Neural crest cell (in vitro differentiated cells): ENCODE data around the gene PITX2. TPM values are rescaled to one million over a fixed set of nuclear protein-coding genes. Genes with fewer than 3 reads are reported as not detected.

Experiments
- DNase-seq: peaks from one replicate; pipeline ENCODE4 v3.0.0; 2021; ENCODE audit warnings: low read depth, mixed read lengths, low spot score
- H3K27ac Mint-ChIP-seq: one replicate; pipeline ENCODE4 v1.8.0; 2021; ENCODE audit warnings: mild to moderate bottlenecking, mixed read lengths; ENCODE audit not compliant: unreplicated experiment
- H3K27me3 Mint-ChIP-seq: 2 replicates; pipeline ENCODE4 v1.8.0; 2021; ENCODE audit warnings: low read depth, mild to moderate bottlenecking, mixed read lengths
- H3K36me3 Mint-ChIP-seq: 2 replicates; pipeline ENCODE4 v1.8.0; 2021; ENCODE audit warnings: low read depth, mild to moderate bottlenecking, mixed read lengths
- H3K4me1 Mint-ChIP-seq: 2 replicates; pipeline ENCODE4 v1.8.0; 2021; ENCODE audit warnings: mixed read lengths
- H3K4me3 Mint-ChIP-seq: one replicate; pipeline ENCODE4 v1.8.0; 2021; ENCODE audit warnings: mild to moderate bottlenecking, mixed read lengths
- H3K9me3 Mint-ChIP-seq: 2 replicates; pipeline ENCODE4 v1.8.0; 2021; ENCODE audit warnings: mixed read lengths
- CTCF ChIP-seq: fragments of 200-600 bp; sonication (generic); conservative IDR thresholded peaks from 2 replicates; pipeline ENCODE4 v1.5.0; 2021; ENCODE audit warnings: antibody characterized with exemption, mild to moderate bottlenecking
- total RNA-seq: library from RNA; stranded (reverse); gene quantifications from 2 replicates; pipeline ENCODE4 v1.2.1, GENCODE V29; 2021

PITX2 gene
- total RNA-seq, 1 donor from 2014 or later = 0.58 TPM

- no peak for DNase-seq
- Mint-ChIP-seq H3K27ac (no peak overlapping the region), H3K36me3 (no peaks in the 10 kb centered on the region), H3K4me3 (peak overlapping the region; percentile 70), H3K27me3 (peaks cover 100% of the 10 kb centered on the region), H3K4me1 (peaks cover 44% of the 10 kb centered on the region), H3K9me3 (no peaks in the 10 kb centered on the region)
- TF ChIP-seq CTCF = no peak
These were observed 2.6 kb downstream of the PITX2 start for GRCh38 chr4:110620322-110620690.

- Mint-ChIP-seq H3K27ac (no peak overlapping the region), H3K9me3 (no peaks in the 10 kb centered on the region), H3K36me3 (no peaks in the 10 kb centered on the region), H3K27me3 (peaks cover 100% of the 10 kb centered on the region), H3K4me3 (peak overlapping the region; percentile 61), H3K4me1 (peaks cover 44% of the 10 kb centered on the region)
- TF ChIP-seq CTCF = no peak
- DNase-seq = peak; percentile 26
These were observed 3.2 kb downstream of the PITX2 start for GRCh38 chr4:110619463-110620247.

GRCh38 chr4:110618581-110619462 lies 4.1 kb downstream of the PITX2 start:
- no peak overlapping the region for H3K27ac Mint-ChIP-seq
- DNase-seq = no peak
- no peaks in the 10 kb centered on the region for H3K36me3 Mint-ChIP-seq
- peak overlapping the region; percentile 70 for H3K4me3 Mint-ChIP-seq
- H3K9me3 Mint-ChIP-seq = no peaks in the 10 kb centered on the region
- H3K4me1 Mint-ChIP-seq = peaks cover 44% of the 10 kb centered on the region
- TF ChIP-seq CTCF = no peak
- peaks cover 100% of the 10 kb centered on the region for H3K27me3 Mint-ChIP-seq

- Mint-ChIP-seq H3K4me3 (peak overlapping the region; percentile 70), H3K9me3 (no peaks in the 10 kb centered on the region), H3K27me3 (peaks cover 100% of the 10 kb centered on the region), H3K4me1 (peaks cover 38% of the 10 kb centered on the region), H3K27ac (no peak overlapping the region), H3K36me3 (no peaks in the 10 kb centered on the region)
- no peak for TF ChIP-seq CTCF
- peak; percentile 30 for DNase-seq
These were observed 5.0 kb downstream of the PITX2 start for GRCh38 chr4:110617646-110618580.

- Mint-ChIP-seq H3K4me3 (no peak overlapping the region), H3K36me3 (no peaks in the 10 kb centered on the region), H3K4me1 (peaks cover 38% of the 10 kb centered on the region), H3K27me3 (peaks cover 100% of the 10 kb centered on the region), H3K9me3 (no peaks in the 10 kb centered on the region), H3K27ac (no peak overlapping the region)
- no peak for DNase-seq
- no peak for TF ChIP-seq CTCF
These were observed 5.7 kb downstream of the PITX2 start for GRCh38 chr4:110617075-110617640.
